ENCODE results near the gene EDEM3.

DNA sequence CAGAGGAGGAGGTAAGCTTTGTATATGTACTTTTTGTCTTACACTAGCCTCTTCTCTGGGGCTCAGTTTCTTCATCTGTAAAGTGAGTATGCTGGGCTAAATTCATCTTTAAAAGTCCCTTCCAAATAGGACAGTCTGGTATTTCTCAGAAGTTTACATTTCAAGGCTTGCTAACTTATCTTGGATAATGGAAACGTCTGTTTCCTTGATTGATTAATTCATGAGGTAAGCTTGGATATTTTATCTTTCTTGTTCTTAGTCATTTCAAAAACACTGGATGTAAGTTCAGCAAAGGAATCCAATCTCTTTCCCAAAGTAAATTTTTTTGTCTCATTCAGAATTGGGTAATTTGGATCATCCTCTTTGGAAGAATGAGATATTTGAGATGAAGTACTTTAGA is 111.0 kb downstream of the EDEM3 start:
- no peak for TF ChIP-seq FOXM1 (IDR thresholded peaks at IDR 0.05; ENCODE audit: borderline replicate concordance)
- TF ChIP-seq FOXK2 (IDR thresholded peaks at IDR 0.05): no peak
- no peak for TF ChIP-seq LEF1 (IDR thresholded peaks at IDR 0.05; ENCODE audit: borderline replicate concordance)
- TF ChIP-seq ZNF384 (IDR thresholded peaks at IDR 0.05): no peak
- no peak for TF ChIP-seq ELF4 (IDR thresholded peaks at IDR 0.05)
- TF ChIP-seq BHLHE40 (IDR thresholded peaks at IDR 0.05; ENCODE audit: borderline replicate concordance): no peak
- TF ChIP-seq SP1 (IDR thresholded peaks at IDR 0.05): no peak
- TF ChIP-seq CTBP1 (IDR thresholded peaks at IDR 0.05; ENCODE audit: borderline replicate concordance): no peak
- no peak for TF ChIP-seq ARNT (IDR thresholded peaks at IDR 0.05)
